ENCODE data around the gene RORB.
"Not testable (repeated sequence)": the region's sequence is repeated elsewhere in the genome, so short reads cannot be mapped to it uniquely, and the experiment has no call there.

RORB gene

GRCh38 chr9:74499770-74500583, 2.8 kb downstream of the RORB start:
- no peak overlapping the region for H3K27ac Mint-ChIP-seq
- H3K36me3 Mint-ChIP-seq, result no peaks in the 10 kb centered on the region
- H3K9me3 Mint-ChIP-seq (ENCODE audit: low read depth), result no peaks in the 10 kb centered on the region
- peaks cover 35% of the 10 kb centered on the region for H3K4me1 Mint-ChIP-seq (ENCODE audit: low read depth)
- peak overlapping the region; percentile 73 for H3K4me3 Mint-ChIP-seq
- H3K27me3 Mint-ChIP-seq, result peaks cover 31% of the 10 kb centered on the region

- H3K36me3 Mint-ChIP-seq, result no peaks in the 10 kb centered on the region
- H3K4me1 Mint-ChIP-seq (ENCODE audit: low read depth), result peaks cover 35% of the 10 kb centered on the region
- no peaks in the 10 kb centered on the region for H3K9me3 Mint-ChIP-seq (ENCODE audit: low read depth)
- peak overlapping the region; percentile 42 for H3K4me3 Mint-ChIP-seq
- no peak overlapping the region for H3K27ac Mint-ChIP-seq
- H3K27me3 Mint-ChIP-seq, result peaks cover 31% of the 10 kb centered on the region
Observed at GRCh38 chr9:74500584-74500924, 3.4 kb downstream of the RORB start.

- H3K27me3 Mint-ChIP-seq, result peaks cover 29% of the 10 kb centered on the region
- H3K36me3 Mint-ChIP-seq, result no peaks in the 10 kb centered on the region
- H3K9me3 Mint-ChIP-seq (ENCODE audit: low read depth), result no peaks in the 10 kb centered on the region
- no peak overlapping the region for H3K4me3 Mint-ChIP-seq
- no peak overlapping the region for H3K27ac Mint-ChIP-seq
- peaks cover 32% of the 10 kb centered on the region for H3K4me1 Mint-ChIP-seq (ENCODE audit: low read depth)
Observed at GRCh38 chr9:74501570-74501969, 4.4 kb downstream of the RORB start.

- H3K27ac Mint-ChIP-seq, result no peak overlapping the region
- no peaks in the 10 kb centered on the region for H3K9me3 Mint-ChIP-seq (ENCODE audit: low read depth)
- peaks cover 20% of the 10 kb centered on the region for H3K4me1 Mint-ChIP-seq (ENCODE audit: low read depth)
- H3K4me3 Mint-ChIP-seq, result no peak overlapping the region
- H3K36me3 Mint-ChIP-seq, result no peaks in the 10 kb centered on the region
- peaks cover 20% of the 10 kb centered on the region for H3K27me3 Mint-ChIP-seq
Observed at GRCh38 chr9:74503219-74503618, 6.1 kb downstream of the RORB start.

GRCh38 chr9:74503666-74504065, 6.5 kb downstream of the RORB start:
- Mint-ChIP-seq H3K4me3 (no peak overlapping the region), H3K27ac (no peak overlapping the region), H3K27me3 (peaks cover 20% of the 10 kb centered on the region), H3K36me3 (no peaks in the 10 kb centered on the region), H3K4me1 (ENCODE audit: low read depth) (peaks cover 19% of the 10 kb centered on the region), H3K9me3 (ENCODE audit: low read depth) (no peaks in the 10 kb centered on the region)

GRCh38 chr9:74511333-74511732, 14.2 kb downstream of the RORB start:
- no peak overlapping the region for H3K27ac Mint-ChIP-seq
- no peaks in the 10 kb centered on the region for H3K4me1 Mint-ChIP-seq (ENCODE audit: low read depth)
- no peak overlapping the region for H3K4me3 Mint-ChIP-seq
- no peaks in the 10 kb centered on the region for H3K36me3 Mint-ChIP-seq
- H3K27me3 Mint-ChIP-seq, result peaks cover 4% of the 10 kb centered on the region
- H3K9me3 Mint-ChIP-seq (ENCODE audit: low read depth), result no peaks in the 10 kb centered on the region

GRCh38 chr9:74512416-74512815, 15.3 kb downstream of the RORB start:
- H3K36me3 Mint-ChIP-seq, result no peaks in the 10 kb centered on the region
- H3K27me3 Mint-ChIP-seq, result peaks cover 4% of the 10 kb centered on the region
- H3K4me1 Mint-ChIP-seq (ENCODE audit: low read depth), result no peaks in the 10 kb centered on the region
- H3K4me3 Mint-ChIP-seq, result no peak overlapping the region
- H3K9me3 Mint-ChIP-seq (ENCODE audit: low read depth), result no peaks in the 10 kb centered on the region
- H3K27ac Mint-ChIP-seq, result no peak overlapping the region

GRCh38 chr9:74513221-74513620, 16.1 kb downstream of the RORB start:
- peaks cover 4% of the 10 kb centered on the region for H3K27me3 Mint-ChIP-seq
- H3K4me1 Mint-ChIP-seq (ENCODE audit: low read depth), result no peaks in the 10 kb centered on the region
- no peaks in the 10 kb centered on the region for H3K9me3 Mint-ChIP-seq (ENCODE audit: low read depth)
- no peaks in the 10 kb centered on the region for H3K36me3 Mint-ChIP-seq
- no peak overlapping the region for H3K27ac Mint-ChIP-seq
- H3K4me3 Mint-ChIP-seq, result no peak overlapping the region

GRCh38 chr9:74517188-74517587, 20.1 kb downstream of the RORB start:
- Mint-ChIP-seq H3K4me1 (ENCODE audit: low read depth) (no peaks in the 10 kb centered on the region), H3K27me3 (peaks cover 2% of the 10 kb centered on the region), H3K4me3 (no peak overlapping the region), H3K9me3 (ENCODE audit: low read depth) (no peaks in the 10 kb centered on the region), H3K36me3 (no peaks in the 10 kb centered on the region), H3K27ac (no peak overlapping the region)

GRCh38 chr9:74519419-74519818, 22.3 kb downstream of the RORB start:
- no peak overlapping the region for H3K4me3 Mint-ChIP-seq
- no peaks in the 10 kb centered on the region for H3K4me1 Mint-ChIP-seq (ENCODE audit: low read depth)
- no peaks in the 10 kb centered on the region for H3K27me3 Mint-ChIP-seq
- no peak overlapping the region for H3K27ac Mint-ChIP-seq
- H3K36me3 Mint-ChIP-seq, result no peaks in the 10 kb centered on the region
- no peaks in the 10 kb centered on the region for H3K9me3 Mint-ChIP-seq (ENCODE audit: low read depth)

- Mint-ChIP-seq H3K4me1 (ENCODE audit: low read depth) (no peaks in the 10 kb centered on the region), H3K4me3 (no peak overlapping the region), H3K9me3 (ENCODE audit: low read depth) (no peaks in the 10 kb centered on the region), H3K36me3 (no peaks in the 10 kb centered on the region), H3K27ac (no peak overlapping the region), H3K27me3 (peaks cover 1% of the 10 kb centered on the region)
Observed at GRCh38 chr9:74521009-74521408, 23.9 kb downstream of the RORB start.

- Mint-ChIP-seq H3K27ac (no peak overlapping the region), H3K4me1 (ENCODE audit: low read depth) (no peaks in the 10 kb centered on the region), H3K27me3 (peaks cover 6% of the 10 kb centered on the region), H3K9me3 (ENCODE audit: low read depth) (no peaks in the 10 kb centered on the region), H3K4me3 (no peak overlapping the region), H3K36me3 (no peaks in the 10 kb centered on the region)
Observed at GRCh38 chr9:74524289-74524688, 27.2 kb downstream of the RORB start.

GRCh38 chr9:74526215-74526614, 29.1 kb downstream of the RORB start:
- H3K4me3 Mint-ChIP-seq, result no peak overlapping the region
- no peak overlapping the region for H3K27ac Mint-ChIP-seq
- H3K36me3 Mint-ChIP-seq, result no peaks in the 10 kb centered on the region
- peaks cover 6% of the 10 kb centered on the region for H3K27me3 Mint-ChIP-seq
- no peaks in the 10 kb centered on the region for H3K9me3 Mint-ChIP-seq (ENCODE audit: low read depth)
- H3K4me1 Mint-ChIP-seq (ENCODE audit: low read depth), result no peaks in the 10 kb centered on the region

GRCh38 chr9:74527718-74528117, 30.6 kb downstream of the RORB start:
- Mint-ChIP-seq H3K9me3 (ENCODE audit: low read depth) (no peaks in the 10 kb centered on the region), H3K27ac (no peak overlapping the region), H3K4me1 (ENCODE audit: low read depth) (no peaks in the 10 kb centered on the region), H3K27me3 (peaks cover 8% of the 10 kb centered on the region), H3K36me3 (no peaks in the 10 kb centered on the region), H3K4me3 (no peak overlapping the region)

- H3K9me3 Mint-ChIP-seq (ENCODE audit: low read depth), result no peaks in the 10 kb centered on the region
- peaks cover 8% of the 10 kb centered on the region for H3K27me3 Mint-ChIP-seq
- no peak overlapping the region for H3K27ac Mint-ChIP-seq
- no peaks in the 10 kb centered on the region for H3K36me3 Mint-ChIP-seq
- H3K4me1 Mint-ChIP-seq (ENCODE audit: low read depth), result no peaks in the 10 kb centered on the region
- no peak overlapping the region for H3K4me3 Mint-ChIP-seq
Observed at GRCh38 chr9:74528207-74528606, 31.1 kb downstream of the RORB start.

- H3K9me3 Mint-ChIP-seq (ENCODE audit: low read depth); H3K4me1 Mint-ChIP-seq (ENCODE audit: low read depth); H3K27ac Mint-ChIP-seq; H3K36me3 Mint-ChIP-seq; H3K4me3 Mint-ChIP-seq: not testable (repeated sequence)
- H3K27me3 Mint-ChIP-seq, result peaks cover 12% of the 10 kb centered on the region
Observed at GRCh38 chr9:74530458-74530857, 33.3 kb downstream of the RORB start.
